Activated CD4-positive, alpha-beta T cell treated with anti-CD3 and anti-CD28 coated beads, Interleukin-2, amount 10 ng/mL, durations not matched to agents 24 days and 14 days (primary cell): Measurements from ENCODE around the gene EIF2D. TPM values are rescaled to one million over a fixed set of nuclear protein-coding genes. Genes with fewer than 3 reads are reported as not detected.

Source experiments
- DNase-seq: peaks from one replicate; pipeline ENCODE4 v3.0.0; 2022
- H3K27ac Mint-ChIP-seq: one replicate; pipeline ENCODE4 v1.8.0; 2022; ENCODE audit warnings: mild to moderate bottlenecking, mixed read lengths
- H3K27me3 Mint-ChIP-seq: one replicate; pipeline ENCODE4 v1.8.0; 2022; ENCODE audit warnings: mixed read lengths
- H3K36me3 Mint-ChIP-seq: one replicate; pipeline ENCODE4 v1.8.0; 2022; ENCODE audit warnings: low read depth, mild to moderate bottlenecking, mixed read lengths
- H3K4me1 Mint-ChIP-seq: one replicate; pipeline ENCODE4 v1.8.0; 2021; ENCODE audit warnings: mixed read lengths
- H3K4me3 Mint-ChIP-seq: one replicate; pipeline ENCODE4 v1.8.0; 2022; ENCODE audit warnings: mild to moderate bottlenecking, moderate library complexity, mixed read lengths
- H3K9me3 Mint-ChIP-seq: one replicate; pipeline ENCODE4 v1.8.0; 2021; ENCODE audit warnings: mixed read lengths
- intact Hi-C: fragments of 100-400 bp; cut with micrococcal nuclease; formaldehyde crosslinking; loops from one replicate; pipeline ENCODE4 v1.15.1; 2023
- total RNA-seq: library from RNA; stranded (reverse); gene quantifications from 2 replicates; pipeline ENCODE4 v1.2.3, GENCODE V29; 2022

The EIF2D gene
- total RNA-seq, 1 donor from 2014 or later, result 86.6 TPM

DNA sequence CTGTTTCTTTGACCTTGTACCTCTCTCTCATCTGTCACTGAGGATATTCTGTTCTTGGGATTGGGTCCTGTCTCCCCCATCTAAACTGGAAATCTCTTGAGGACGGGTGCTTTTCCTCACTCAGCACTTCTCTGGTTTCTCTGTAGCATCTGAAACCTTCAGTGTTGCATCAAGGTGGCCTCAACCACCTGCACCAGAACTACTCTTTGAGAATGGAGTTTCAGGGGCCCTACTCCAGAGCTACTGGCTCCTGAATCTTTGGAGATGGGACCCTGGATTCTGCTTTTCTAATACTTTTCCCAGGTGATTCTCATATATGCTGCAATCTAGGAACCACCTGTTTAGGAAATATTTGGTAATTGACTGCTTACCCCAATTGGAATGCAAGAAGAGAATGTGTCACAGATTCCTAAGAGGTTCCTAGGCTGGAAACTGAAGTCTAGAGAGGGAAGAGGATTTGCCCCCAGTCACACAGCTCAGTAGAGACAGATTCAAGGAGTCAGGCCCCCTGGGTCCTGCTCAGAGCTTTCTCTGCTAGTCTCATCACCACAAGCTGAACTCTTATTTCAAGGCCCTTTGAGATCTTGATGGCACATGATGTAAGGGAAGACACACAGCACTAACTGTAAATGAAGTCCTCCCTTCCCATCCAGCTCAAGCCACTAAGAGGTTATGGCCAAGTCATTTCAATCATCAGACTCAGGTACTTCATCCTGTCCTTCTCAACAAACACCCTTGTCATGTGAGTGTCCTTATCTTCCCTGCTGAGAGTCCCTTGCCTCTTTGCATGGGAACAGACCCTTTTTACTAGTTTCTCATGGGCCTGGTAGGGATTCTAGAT is 48.7 kb downstream of the EIF2D start:
- Mint-ChIP-seq H3K27ac (peak overlapping the region; percentile 94), H3K9me3 (no peaks in the 10 kb centered on the region), H3K36me3 (peaks cover 99% of the 10 kb centered on the region)

DNA sequence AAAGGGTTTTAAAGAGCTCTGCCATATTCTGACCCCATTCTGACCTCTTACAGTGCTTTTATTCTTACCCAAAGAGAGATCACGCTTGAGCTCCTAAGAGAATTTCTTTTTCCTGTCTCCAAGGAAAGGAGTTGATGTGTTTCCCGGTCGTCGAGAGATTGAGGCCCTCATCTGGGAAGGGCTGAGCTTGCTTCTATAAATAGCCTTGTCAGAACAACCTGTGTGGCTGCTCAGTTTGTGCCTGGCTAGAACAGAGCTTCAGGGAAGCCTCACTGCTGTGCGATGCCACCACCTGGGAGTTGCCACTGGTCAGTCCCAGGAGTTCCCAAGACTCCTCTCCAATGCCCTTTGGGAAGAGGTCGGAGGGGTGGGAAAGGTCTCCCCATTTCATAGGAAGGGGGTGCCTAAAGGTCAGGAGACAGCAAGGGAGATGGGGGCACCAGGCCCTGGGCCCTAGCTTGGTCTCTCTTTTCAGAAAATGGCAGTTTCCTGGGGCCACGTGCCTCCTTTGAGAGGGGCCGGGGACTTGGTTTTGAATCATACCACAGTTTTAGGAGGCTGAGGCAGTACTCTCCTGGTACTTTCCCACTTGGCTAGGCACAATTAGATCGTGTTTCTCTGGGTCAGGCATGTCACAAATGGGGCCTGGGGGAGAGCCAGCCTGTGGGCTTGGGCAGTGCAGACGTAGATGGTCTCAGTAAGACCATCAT is 52.1 kb downstream of the EIF2D start:
- intact Hi-C loops, result no loop called here
- Mint-ChIP-seq H3K4me1 (peaks cover 73% of the 10 kb centered on the region), H3K9me3 (no peaks in the 10 kb centered on the region), H3K4me3 (peak overlapping the region; percentile 98), H3K27me3 (no peaks in the 10 kb centered on the region), H3K36me3 (peaks cover 74% of the 10 kb centered on the region), H3K27ac (peak overlapping the region; percentile 93)
- DNase-seq, result no peak

More for the DNA sequence above, 48.7 kb downstream of the EIF2D start:
- no peaks in the 10 kb centered on the region for H3K27me3 Mint-ChIP-seq
- no peak for DNase-seq
- peak overlapping the region; percentile 98 for H3K4me3 Mint-ChIP-seq
- intact Hi-C loops, result loop anchor here (1.0 to 2.0 kb wide), 3 partner anchors 11 to 19 kb away; no protein-coding TSS in a partner anchor
- H3K4me1 Mint-ChIP-seq, result peaks cover 90% of the 10 kb centered on the region

DNA sequence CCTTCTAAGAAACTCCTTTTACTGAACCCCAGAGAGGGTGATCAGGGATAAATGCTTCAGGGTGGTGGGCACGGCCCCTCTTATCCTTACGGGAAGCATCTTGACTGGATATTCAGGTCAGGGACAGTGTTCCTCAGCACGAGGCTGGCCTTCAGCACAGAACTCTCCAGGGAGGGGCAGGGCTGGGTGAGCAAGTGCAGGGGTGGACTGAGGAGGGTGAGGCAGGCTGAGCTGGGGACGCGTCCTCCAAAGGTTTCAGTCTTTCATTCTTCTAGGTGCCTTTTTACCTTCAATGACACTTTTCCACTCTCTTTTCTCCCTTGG is 52.6 kb downstream of the EIF2D start:
- intact Hi-C loops, result no loop called here

DNA sequence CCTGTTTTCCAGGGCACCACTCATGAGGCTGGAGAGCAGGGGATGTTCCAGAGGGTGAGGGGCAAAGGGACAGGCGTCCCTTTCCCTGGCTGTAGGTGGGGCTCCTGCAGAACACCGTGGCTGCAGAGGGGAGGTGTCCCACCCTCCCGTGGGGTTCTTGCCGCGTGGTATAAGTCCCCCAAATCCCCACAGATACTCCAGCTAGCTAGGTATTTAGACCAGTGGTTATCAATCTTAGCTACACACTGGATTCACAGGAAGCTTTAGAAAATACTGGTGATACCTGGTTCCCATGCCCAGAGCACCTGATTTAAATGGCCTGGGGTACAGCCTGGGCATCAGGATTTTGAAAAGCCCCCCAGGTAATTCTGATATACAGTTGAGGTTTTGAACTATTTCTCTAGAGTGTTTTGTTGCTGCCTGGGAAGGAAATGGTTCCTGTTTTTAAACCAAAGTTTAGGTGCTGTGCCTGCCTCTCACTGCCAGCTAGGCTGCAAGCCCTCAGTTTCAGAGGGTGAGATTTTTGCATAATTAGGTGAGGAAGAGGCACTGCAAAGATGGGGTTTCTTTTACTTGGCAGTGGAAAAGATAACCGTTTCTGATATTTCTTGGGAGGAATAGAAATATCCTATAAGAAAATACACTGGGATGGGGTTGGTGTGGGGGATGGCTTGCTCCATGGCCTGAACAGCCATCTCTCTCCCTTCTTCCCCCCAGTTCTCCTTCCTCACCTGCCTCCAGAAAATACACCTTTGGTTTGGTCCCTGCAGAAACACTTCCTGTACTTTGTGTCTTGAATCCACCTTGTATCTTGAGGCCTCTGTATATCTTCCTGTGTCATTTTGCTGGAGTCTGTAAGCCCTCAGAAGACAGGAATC is 53.2 kb downstream of the EIF2D start:
- Mint-ChIP-seq H3K9me3 (no peaks in the 10 kb centered on the region), H3K27ac (peak overlapping the region; percentile 93), H3K27me3 (no peaks in the 10 kb centered on the region), H3K4me1 (peaks cover 73% of the 10 kb centered on the region), H3K36me3 (peaks cover 62% of the 10 kb centered on the region), H3K4me3 (peak overlapping the region; percentile 98)
- intact Hi-C loops, result no loop called here
- no peak for DNase-seq

More for the DNA sequence above, 52.6 kb downstream of the EIF2D start:
- Mint-ChIP-seq H3K4me3 (peak overlapping the region; percentile 98), H3K36me3 (peaks cover 68% of the 10 kb centered on the region), H3K9me3 (no peaks in the 10 kb centered on the region), H3K27ac (peak overlapping the region; percentile 93), H3K27me3 (no peaks in the 10 kb centered on the region), H3K4me1 (peaks cover 73% of the 10 kb centered on the region)
- DNase-seq, result no peak

DNA sequence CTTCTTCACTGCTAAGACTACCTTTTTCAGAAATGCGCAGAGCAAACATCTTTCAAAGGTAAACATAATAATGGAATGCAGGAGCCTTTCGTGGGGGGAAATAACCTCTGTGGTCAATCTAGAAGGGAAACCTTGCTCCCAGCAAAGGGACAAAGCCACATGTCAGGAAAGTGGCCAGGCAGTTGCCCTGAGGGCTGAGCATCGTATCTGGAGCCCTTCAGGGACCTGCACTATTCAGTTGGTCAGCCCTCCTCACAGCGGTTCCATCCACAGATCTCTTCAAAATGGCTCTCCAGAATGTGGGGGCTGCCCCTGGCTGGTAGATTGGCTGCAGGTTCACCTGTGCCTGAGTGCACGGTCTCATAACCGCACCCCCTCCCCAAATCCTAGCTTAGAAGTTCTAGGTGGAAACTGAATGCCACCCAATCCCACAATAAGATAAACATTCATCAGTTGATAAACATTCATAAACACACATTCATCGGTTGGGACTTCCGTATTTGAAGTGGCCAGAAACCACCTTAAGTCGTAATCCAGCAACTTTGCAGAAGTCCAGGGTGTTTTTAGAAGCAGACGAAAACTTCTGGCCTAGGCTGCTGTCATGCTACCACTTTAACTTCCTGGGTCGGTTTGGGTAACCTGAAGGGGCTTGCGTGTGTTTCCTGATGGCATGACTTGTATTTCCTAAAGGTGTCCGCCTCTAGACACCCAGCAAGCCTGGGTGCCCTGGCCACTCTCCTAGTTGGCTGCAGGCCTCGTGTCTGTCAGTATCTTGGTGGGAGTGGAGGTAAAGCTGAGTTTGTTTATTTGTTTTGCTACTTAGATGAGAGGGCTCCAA is 54.4 kb downstream of the EIF2D start:
- no peaks in the 10 kb centered on the region for H3K9me3 Mint-ChIP-seq
- H3K4me3 Mint-ChIP-seq, result peak overlapping the region; percentile 98
- peaks cover 51% of the 10 kb centered on the region for H3K36me3 Mint-ChIP-seq
- intact Hi-C loops, result loop anchor here (1.0 to 2.0 kb wide), 3 partner anchors 32 to 83 kb away; no protein-coding TSS in a partner anchor
- peaks cover 70% of the 10 kb centered on the region for H3K4me1 Mint-ChIP-seq
- DNase-seq, result peak; percentile 80
- peak overlapping the region; percentile 93 for H3K27ac Mint-ChIP-seq
- H3K27me3 Mint-ChIP-seq, result no peaks in the 10 kb centered on the region

DNA sequence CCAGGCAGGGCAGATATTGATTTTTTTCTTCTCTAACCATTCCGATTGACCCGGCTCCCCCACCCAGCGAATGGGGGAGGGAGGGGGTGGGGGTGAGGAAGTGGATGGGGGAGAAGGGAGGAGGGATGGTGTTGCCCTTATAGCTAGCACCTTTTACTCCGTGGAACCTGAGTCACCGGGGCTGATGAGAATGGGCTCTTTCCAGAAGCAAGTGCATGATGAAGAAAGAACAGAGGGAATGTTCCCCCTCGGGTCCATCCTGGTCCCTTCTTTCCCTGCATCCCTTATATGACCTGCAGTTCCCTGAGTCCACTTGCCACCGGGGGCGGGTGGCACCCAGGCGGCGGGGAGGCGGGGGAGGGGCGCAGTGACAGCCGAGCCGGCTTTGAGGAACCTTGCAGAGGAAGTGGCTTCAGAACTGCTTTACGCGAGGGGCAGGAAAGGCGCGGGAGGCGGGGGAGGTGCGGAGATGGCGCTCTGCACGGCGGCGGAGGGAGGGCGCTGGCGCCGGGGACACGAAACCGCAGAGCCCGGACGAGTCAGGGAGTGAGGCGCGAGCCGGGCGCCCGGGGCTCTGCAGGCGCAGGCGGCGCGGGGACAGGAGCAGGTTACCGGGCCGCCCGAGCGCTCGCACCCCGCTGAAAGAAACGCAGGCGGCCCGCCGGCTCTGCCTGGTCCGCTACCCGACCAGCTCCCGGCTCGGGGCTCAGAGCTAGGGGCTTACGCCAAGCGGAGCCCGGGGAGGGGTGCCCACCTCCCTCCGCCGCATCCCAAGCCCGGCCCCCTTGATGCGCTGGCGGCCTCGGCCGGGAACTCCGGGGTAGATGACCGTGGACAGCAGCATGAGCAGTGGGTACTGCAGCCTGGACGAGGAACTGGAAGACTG is 55.3 kb downstream of the EIF2D start:
- DNase-seq, result peak; percentile 97
- peaks cover 42% of the 10 kb centered on the region for H3K36me3 Mint-ChIP-seq
- intact Hi-C loops, result loop anchor here (1.0 to 2.0 kb wide), 4 partner anchors 12 to 82 kb away; no protein-coding TSS in a partner anchor
- no peaks in the 10 kb centered on the region for H3K9me3 Mint-ChIP-seq
- H3K27ac Mint-ChIP-seq, result peak overlapping the region; percentile 93
- H3K4me3 Mint-ChIP-seq, result peak overlapping the region; percentile 98
- no peaks in the 10 kb centered on the region for H3K27me3 Mint-ChIP-seq
- H3K4me1 Mint-ChIP-seq, result peaks cover 69% of the 10 kb centered on the region

DNA sequence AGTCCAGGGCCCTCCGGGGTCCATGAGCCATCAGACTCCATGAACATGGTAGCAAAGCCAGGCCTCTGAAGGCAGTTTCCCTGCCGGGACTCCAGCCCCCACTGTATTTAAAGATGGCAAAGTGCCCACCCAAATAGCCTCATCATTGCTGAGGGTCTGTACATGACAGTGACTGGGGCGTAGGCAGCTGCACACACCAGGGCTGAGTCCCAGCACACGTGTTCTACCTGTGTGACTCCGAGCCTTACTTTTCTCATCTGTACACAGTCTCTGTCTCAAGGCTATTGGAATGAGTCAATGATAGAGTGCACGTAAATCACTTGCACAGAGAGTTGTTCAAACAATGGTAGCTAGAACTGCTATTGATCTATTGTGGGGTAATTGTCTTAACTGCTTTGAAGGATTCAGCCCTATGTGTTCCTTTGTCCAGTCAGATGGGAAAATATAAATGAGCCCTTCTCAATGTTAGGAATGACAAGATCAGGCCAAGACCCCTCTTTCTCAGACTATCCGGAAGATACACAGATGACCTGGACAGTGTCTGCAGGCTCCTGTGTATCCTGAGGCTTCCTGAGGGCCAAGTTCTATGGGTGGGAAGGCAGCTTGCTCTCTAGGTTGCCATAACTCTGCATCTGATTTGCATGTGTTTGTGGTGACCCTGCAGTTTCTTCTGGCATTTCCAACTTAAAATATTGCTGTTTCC is 56.1 kb downstream of the EIF2D start:
- H3K27me3 Mint-ChIP-seq, result no peaks in the 10 kb centered on the region
- H3K4me3 Mint-ChIP-seq, result peak overlapping the region; percentile 98
- intact Hi-C loops, result loop anchor here (1.0 to 2.0 kb wide), 2 partner anchors 11 to 81 kb away; no protein-coding TSS in a partner anchor
- peaks cover 71% of the 10 kb centered on the region for H3K4me1 Mint-ChIP-seq
- H3K27ac Mint-ChIP-seq, result peak overlapping the region; percentile 93
- DNase-seq, result peak; percentile 76
- H3K9me3 Mint-ChIP-seq, result no peaks in the 10 kb centered on the region
- H3K36me3 Mint-ChIP-seq, result peaks cover 35% of the 10 kb centered on the region

DNA sequence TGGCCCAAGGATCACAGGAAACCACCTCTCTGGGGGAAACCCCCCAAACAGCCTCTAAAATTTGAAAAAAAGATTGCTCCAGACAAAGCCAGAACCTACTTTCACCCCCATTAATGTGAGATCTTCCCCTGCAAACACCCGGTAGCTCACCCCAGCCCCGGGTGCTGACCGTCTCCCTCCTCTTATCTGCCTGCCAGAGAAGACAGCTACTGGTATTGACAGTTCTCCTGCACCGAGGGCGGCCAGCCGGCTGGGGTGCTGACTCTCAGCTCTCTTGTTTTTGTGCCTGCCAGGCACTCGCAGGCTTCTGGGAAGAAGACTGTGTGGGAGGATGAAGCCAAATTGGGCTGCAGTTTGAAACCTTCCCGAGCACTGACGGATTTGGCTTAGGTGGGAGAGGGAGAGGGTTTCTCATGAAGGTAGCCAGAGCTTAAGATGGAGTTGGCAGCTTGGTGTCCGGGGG is 56.8 kb downstream of the EIF2D start:
- Mint-ChIP-seq H3K4me3 (peak overlapping the region; percentile 98), H3K4me1 (peaks cover 69% of the 10 kb centered on the region), H3K9me3 (no peaks in the 10 kb centered on the region), H3K27ac (peak overlapping the region; percentile 93), H3K27me3 (no peaks in the 10 kb centered on the region), H3K36me3 (peaks cover 28% of the 10 kb centered on the region)
- DNase-seq, result peak; percentile 81
- intact Hi-C loops, result no loop called here

DNA sequence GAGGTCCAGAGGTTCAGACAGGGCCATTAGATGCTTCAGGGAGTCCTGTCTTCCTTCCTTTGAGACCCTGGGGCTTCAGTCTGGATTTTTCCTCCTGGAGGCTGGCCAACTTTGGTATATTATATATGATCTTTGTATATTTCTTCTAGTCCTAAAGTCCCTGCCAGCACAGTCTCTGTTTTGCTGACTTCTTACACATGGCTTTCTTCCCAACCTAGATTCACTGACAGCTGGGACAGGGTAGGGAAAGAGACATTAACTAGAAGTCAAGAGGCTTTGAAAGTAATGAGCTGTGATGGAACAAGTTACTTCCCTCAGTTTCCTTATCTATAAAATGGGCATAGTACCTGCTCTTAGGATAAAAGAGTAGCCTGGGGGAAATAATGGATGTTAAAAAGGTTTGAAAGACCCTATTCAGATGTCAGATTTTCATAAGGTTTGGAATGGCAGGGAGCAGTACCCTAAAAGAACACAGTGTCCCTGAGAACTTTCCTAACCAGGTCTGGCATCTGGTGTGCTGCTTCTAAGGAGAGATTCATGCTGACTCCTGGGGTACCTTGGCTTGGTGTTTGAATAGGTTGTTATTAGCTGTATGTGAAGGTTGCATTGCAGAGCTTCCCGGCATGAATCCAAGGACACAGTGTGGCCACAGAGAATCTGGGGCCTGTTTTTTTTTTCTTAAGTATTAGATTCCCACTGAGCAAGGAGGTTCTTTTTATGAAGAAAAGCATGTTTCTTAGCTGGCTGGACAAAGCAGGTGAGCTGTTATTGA is 57.4 kb downstream of the EIF2D start:
- Mint-ChIP-seq H3K27me3 (no peaks in the 10 kb centered on the region), H3K9me3 (no peaks in the 10 kb centered on the region), H3K36me3 (peaks cover 22% of the 10 kb centered on the region), H3K4me1 (peaks cover 65% of the 10 kb centered on the region), H3K27ac (peak overlapping the region; percentile 93), H3K4me3 (peak overlapping the region; percentile 98)
- DNase-seq, result no peak
- intact Hi-C loops, result no loop called here

DNA sequence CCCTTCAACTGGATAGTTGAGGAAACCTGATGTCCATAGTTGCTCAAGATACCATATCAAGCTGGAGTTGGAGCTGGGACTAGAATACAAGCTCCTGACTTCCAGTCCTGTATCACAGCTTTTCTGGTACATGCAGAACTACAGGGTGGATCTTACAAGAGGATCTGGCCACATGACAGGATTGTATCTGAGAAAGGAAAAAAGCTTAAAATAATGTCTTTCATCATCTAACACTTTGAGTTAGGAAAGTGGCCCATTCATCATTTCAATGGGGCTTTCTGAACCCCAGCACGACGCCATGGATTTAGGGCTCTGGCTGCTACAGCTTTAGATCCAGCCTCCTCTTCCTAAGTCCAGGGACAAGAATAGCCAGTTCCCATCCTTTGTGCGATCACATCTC is 58.1 kb downstream of the EIF2D start:
- DNase-seq, result no peak
- no peaks in the 10 kb centered on the region for H3K27me3 Mint-ChIP-seq
- peak overlapping the region; percentile 93 for H3K27ac Mint-ChIP-seq
- peaks cover 62% of the 10 kb centered on the region for H3K4me1 Mint-ChIP-seq
- no peak overlapping the region for H3K4me3 Mint-ChIP-seq
- H3K9me3 Mint-ChIP-seq, result no peaks in the 10 kb centered on the region
- intact Hi-C loops, result no loop called here
- peaks cover 15% of the 10 kb centered on the region for H3K36me3 Mint-ChIP-seq

DNA sequence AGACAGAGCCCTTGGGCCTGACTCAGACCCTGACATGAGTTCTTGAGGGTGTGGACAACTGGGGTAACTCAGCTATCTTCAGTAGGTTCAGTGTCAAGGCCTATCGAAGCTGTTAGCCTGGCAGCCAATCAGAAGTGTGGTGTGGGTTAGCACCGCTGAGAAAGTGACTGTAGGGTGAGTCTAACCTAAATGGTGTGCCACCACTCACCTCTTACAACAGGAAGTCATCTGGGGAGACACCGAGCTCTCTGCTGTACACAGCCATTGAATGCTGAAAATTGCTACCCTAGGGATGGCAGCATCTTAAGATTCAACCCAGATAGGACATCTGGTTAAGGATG is 60.3 kb downstream of the EIF2D start:
- intact Hi-C loops, result loop anchor here (1.0 kb wide), 1 partner anchor 11 kb away; no protein-coding TSS in a partner anchor
- H3K27me3 Mint-ChIP-seq, result no peaks in the 10 kb centered on the region
- peak overlapping the region; percentile 93 for H3K27ac Mint-ChIP-seq
- DNase-seq, result peak; percentile 91
- H3K4me3 Mint-ChIP-seq, result peak overlapping the region; percentile 72
- peaks cover 56% of the 10 kb centered on the region for H3K4me1 Mint-ChIP-seq
- peaks cover 6% of the 10 kb centered on the region for H3K36me3 Mint-ChIP-seq
- H3K9me3 Mint-ChIP-seq, result no peaks in the 10 kb centered on the region
